ENCODE results near the gene CHRD. TPM values are rescaled to one million over a fixed set of nuclear protein-coding genes. Genes with fewer than 3 reads are reported as not detected.
"Not testable (repeated sequence)": the region's sequence is repeated elsewhere in the genome, so short reads cannot be mapped to it uniquely, and the experiment has no call there.

Gene CHRD
- polyA plus RNA-seq, 1 donor = 19.2 TPM

- DNase-seq (ENCODE audit: low read depth) = no peak
Measured at GRCh38 chr3:184414418-184415202, 34.8 kb downstream of the CHRD start.

GRCh38 chr3:184415203-184415490 lies 35.3 kb downstream of the CHRD start:
- DNase-seq (ENCODE audit: low read depth) = no peak

- no peak for DNase-seq (ENCODE audit: low read depth)
Measured at GRCh38 chr3:184417619-184418327, 37.9 kb downstream of the CHRD start.

GRCh38 chr3:184419171-184419570 lies 39.3 kb downstream of the CHRD start:
- no peak for DNase-seq (ENCODE audit: low read depth)

- DNase-seq (ENCODE audit: low read depth) = no peak
Measured at GRCh38 chr3:184423561-184423960, 43.7 kb downstream of the CHRD start.

- no peak for DNase-seq (ENCODE audit: low read depth)
Measured at GRCh38 chr3:184426691-184427141, 46.9 kb downstream of the CHRD start.

- no peak for DNase-seq (ENCODE audit: low read depth)
Measured at GRCh38 chr3:184428561-184429175, 48.8 kb downstream of the CHRD start.

- DNase-seq (ENCODE audit: low read depth) = no peak
Measured at GRCh38 chr3:184429786-184430185, 49.9 kb downstream of the CHRD start.

- DNase-seq (ENCODE audit: low read depth) = no peak
Measured at GRCh38 chr3:184430940-184431339, 51.1 kb downstream of the CHRD start.

- not testable (repeated sequence) for DNase-seq (ENCODE audit: low read depth)
Measured at GRCh38 chr3:184433178-184433577, 53.3 kb downstream of the CHRD start.

- no peak for DNase-seq (ENCODE audit: low read depth)
Measured at GRCh38 chr3:184439096-184439495, 59.2 kb downstream of the CHRD start.

Other genes with a start within 250 kb of the CHRD start
- 36.4 TPM for gene EIF2B5, start 244.7 kb upstream of the CHRD start, polyA plus RNA-seq (ENCODE audit: insufficient read length)
- 85.7 TPM for gene DVL3, start 224.7 kb upstream of the CHRD start, polyA plus RNA-seq (ENCODE audit: insufficient read length)
- gene AP2M1, start 205.2 kb upstream of the CHRD start, polyA plus RNA-seq (ENCODE audit: insufficient read length) = 177 TPM
- 53.2 TPM for gene ABCF3, start 193.9 kb upstream of the CHRD start, polyA plus RNA-seq (ENCODE audit: insufficient read length)
- 0.40 TPM for gene VWA5B2, start 150.5 kb upstream of the CHRD start, polyA plus RNA-seq (ENCODE audit: insufficient read length)
- gene ALG3, start 131.1 kb upstream of the CHRD start, polyA plus RNA-seq (ENCODE audit: insufficient read length) = 21.5 TPM
- gene EEF1AKMT4, start 130.4 kb upstream of the CHRD start, polyA plus RNA-seq (ENCODE audit: insufficient read length) = 1.4 TPM
- not detected for gene CAMK2N2, start 118.5 kb upstream of the CHRD start, polyA plus RNA-seq (ENCODE audit: insufficient read length)
- not detected for gene ECE2, start 104.0 kb upstream of the CHRD start, polyA plus RNA-seq (ENCODE audit: insufficient read length)
- 163 TPM for gene PSMD2, start 80.8 kb upstream of the CHRD start, polyA plus RNA-seq (ENCODE audit: insufficient read length)
- gene EIF4G1, start 65.4 kb upstream of the CHRD start, polyA plus RNA-seq (ENCODE audit: insufficient read length) = 171 TPM
- gene FAM131A, start 42.5 kb upstream of the CHRD start, polyA plus RNA-seq (ENCODE audit: insufficient read length) = 8.8 TPM
- 3.7 TPM for gene CLCN2, start 18.4 kb upstream of the CHRD start, polyA plus RNA-seq (ENCODE audit: insufficient read length)
- 45.6 TPM for gene POLR2H, start 18.3 kb upstream of the CHRD start, polyA plus RNA-seq (ENCODE audit: insufficient read length)
- 1.8 TPM for gene THPO, start 1.8 kb upstream of the CHRD start, polyA plus RNA-seq (ENCODE audit: insufficient read length)
- gene EPHB3, start 181.7 kb downstream of the CHRD start, polyA plus RNA-seq (ENCODE audit: insufficient read length) = 33.9 TPM

Measured in forelimb muscle (tissue), 1 donor.